ENCODE results near the gene HOXC11. TPM values are rescaled to one million over a fixed set of nuclear protein-coding genes. Genes with fewer than 3 reads are reported as not detected.

Gene HOXC11
- total and polyA plus RNA-seq, 2 of the 4 experiments (the other 2 are of a cell fraction), result not detected

DNA sequence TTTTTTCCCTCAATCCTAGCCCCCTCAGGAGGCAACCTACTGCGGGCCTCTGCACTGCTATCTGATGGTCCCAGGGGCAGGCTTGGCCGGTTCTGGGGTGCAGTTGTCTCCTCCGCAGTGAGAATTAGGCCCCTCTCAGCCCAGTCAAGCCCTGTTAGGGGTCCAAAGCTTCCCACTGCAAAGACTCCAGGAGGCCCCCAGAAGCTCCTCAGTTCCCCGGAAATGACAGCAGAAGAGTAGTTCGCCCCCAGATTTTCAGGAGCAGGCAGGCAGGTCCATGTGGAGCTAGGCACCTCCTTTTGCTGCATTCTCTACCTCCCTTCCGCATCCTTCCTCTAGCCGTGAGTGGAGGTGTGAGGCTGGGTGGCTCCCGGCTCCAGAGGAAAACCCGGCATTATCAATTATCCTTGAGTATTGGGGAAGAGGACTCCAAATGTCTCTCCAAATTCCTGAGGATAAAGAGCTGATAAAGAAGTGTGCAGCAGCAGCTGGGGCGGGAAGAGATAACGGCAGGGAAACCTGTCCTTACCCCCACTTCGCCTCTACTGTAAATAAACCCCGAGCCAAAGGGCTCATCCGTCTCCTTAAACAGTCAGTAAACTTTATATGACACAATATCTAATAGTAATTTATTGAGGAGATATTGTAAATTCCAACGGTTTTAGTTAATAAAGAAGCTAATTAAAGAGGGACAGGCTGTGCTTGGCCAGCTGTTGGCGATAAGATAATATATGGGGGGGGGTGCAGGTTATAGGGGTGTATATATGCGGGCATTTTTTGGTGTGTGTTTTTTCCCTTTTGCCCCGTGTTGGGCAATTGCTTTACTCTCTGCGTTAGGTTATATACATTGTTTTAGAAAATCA lies 18.9 kb upstream of the HOXC11 start:
- WGBS, 2 experiments (ENCODE audit: extremely low coverage in 2 of 2, insufficient read length in 1 of 2), result 0% methylated on average over 2 of the region's 19 CpGs; no CpG with 5 or more reads in 1 of the 2 experiments
- no peaks in the 10 kb centered on the region for H3K9me1 ChIP-seq (ENCODE audit: insufficient read depth, low read length)
- no peaks in the 10 kb centered on the region for H3K36me3 ChIP-seq (ENCODE audit: control insufficient read depth, insufficient read depth, low read length)
- ChIA-PET CTCF (interaction anchor here (0.7 to 1.0 kb wide), 3 partner anchors 9 to 211 kb away, joined by 3 read pairs; no protein-coding TSS in a partner anchor), POLR2A (ENCODE audit: unreplicated experiment) (no interaction called here)
- H4K20me1 ChIP-seq (ENCODE audit: insufficient read depth, low read length), result no peaks in the 10 kb centered on the region
- H3K4me2 ChIP-seq (ENCODE audit: low read depth, low read length), result no peak overlapping the region
- dilution Hi-C loops (cut with HindIII; ENCODE audit: low sequenced_read_pairs, unreplicated experiment), result no loop called here
- H4K8ac ChIP-seq (ENCODE audit: low read depth in 2 of 2, low read length in 2 of 2), result no peak overlapping the region
- H2BK120ac ChIP-seq (ENCODE audit: low read depth, low read length), result no peak overlapping the region
- H3K79me1 ChIP-seq (ENCODE audit: low read depth in 1 of 2, low read length in 2 of 2), result no peaks in the 10 kb centered on the region
- no peak overlapping the region for H3K18ac ChIP-seq (ENCODE audit: low read depth, low read length)
- no peak overlapping the region for H3K9ac ChIP-seq (ENCODE audit: low read depth, low read length)
- H2AK5ac ChIP-seq (ENCODE audit: low read depth, low read length), result no peak overlapping the region
- no peak overlapping the region for H2AFZ ChIP-seq (replicated peaks; ENCODE audit: low read length, poor library complexity)
- H3K56ac ChIP-seq (ENCODE audit: extremely low read depth, insufficient read depth, low read length), result no peak overlapping the region
- no peak overlapping the region for H3K23ac ChIP-seq (ENCODE audit: low read depth, low read length)
- H3K14ac ChIP-seq (replicated peaks; ENCODE audit: low read depth, low read length), result no peak overlapping the region
- no peak overlapping the region for H4K91ac ChIP-seq (ENCODE audit: insufficient read depth, low read depth, low read length)
- no peak overlapping the region for H3K27ac ChIP-seq (ENCODE audit: insufficient read depth, low read length)
- intact Hi-C loops (cut with micrococcal nuclease), result no loop called here
- no TSS peak for BruUV-seq (replicated peaks)
- H3K4me3 ChIP-seq (ENCODE audit: insufficient read depth, low read depth, low read length), result no peak overlapping the region
- H2BK15ac ChIP-seq (ENCODE audit: low read depth, low read length), result no peak overlapping the region
- in situ Hi-C loops (cut with MboI; ENCODE audit: low sequenced_read_pairs), result no loop called here
- H3K4me1 ChIP-seq (ENCODE audit: control insufficient read depth, insufficient read depth, low read length), result no peaks in the 10 kb centered on the region
- H3K9me3 ChIP-seq (ENCODE audit: control insufficient read depth, insufficient read depth, low read length), result peaks cover 4% of the 10 kb centered on the region; the same call in 1 of the 2 replicates
- no peak overlapping the region for H2BK20ac ChIP-seq (ENCODE audit: low read depth, low read length)
- no peak overlapping the region for H4K5ac ChIP-seq (ENCODE audit: low read depth, low read length)
- no peak for DNase-seq
- no peak overlapping the region for H3K4ac ChIP-seq (ENCODE audit: low read depth, low read length)
- ATAC-seq (ENCODE audit: low read depth), result no peak
- no peak overlapping the region for H2BK5ac ChIP-seq (ENCODE audit: low read depth, low read length, poor library complexity, severe bottlenecking)
- H3K27me3 ChIP-seq (ENCODE audit: control insufficient read depth, insufficient read depth, low read length), result peaks cover 96% of the 10 kb centered on the region
- H2AK9ac ChIP-seq (replicated peaks; ENCODE audit: low read depth, low read length, poor library complexity), result no peak overlapping the region
- TF ChIP-seq MXI1 (IDR thresholded peaks at IDR 0.05; ENCODE audit: borderline replicate concordance, low read depth, low read length), result no peak
- no peak for TF ChIP-seq RFX5 (IDR thresholded peaks at IDR 0.05; ENCODE audit: low read depth, low read length)
- TF ChIP-seq POLR2A (IDR thresholded peaks at IDR 0.05; ENCODE audit: low read depth, low read length), result no peak
- no peak for TF ChIP-seq NFE2L2 (IDR thresholded peaks at IDR 0.05; ENCODE audit: low read depth, low read length)
- no peak for TF ChIP-seq MAZ (IDR thresholded peaks at IDR 0.05; ENCODE audit: borderline replicate concordance, low read depth, low read length)
- TF ChIP-seq, protein P1, sequence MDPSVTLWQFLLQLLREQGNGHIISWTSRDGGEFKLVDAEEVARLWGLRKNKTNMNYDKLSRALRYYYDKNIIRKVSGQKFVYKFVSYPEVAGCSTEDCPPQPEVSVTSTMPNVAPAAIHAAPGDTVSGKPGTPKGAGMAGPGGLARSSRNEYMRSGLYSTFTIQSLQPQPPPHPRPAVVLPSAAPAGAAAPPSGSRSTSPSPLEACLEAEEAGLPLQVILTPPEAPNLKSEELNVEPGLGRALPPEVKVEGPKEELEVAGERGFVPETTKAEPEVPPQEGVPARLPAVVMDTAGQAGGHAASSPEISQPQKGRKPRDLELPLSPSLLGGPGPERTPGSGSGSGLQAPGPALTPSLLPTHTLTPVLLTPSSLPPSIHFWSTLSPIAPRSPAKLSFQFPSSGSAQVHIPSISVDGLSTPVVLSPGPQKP (IDR thresholded peaks at IDR 0.05; ENCODE audit: borderline replicate concordance, low read depth, low read length), result no peak
- TF ChIP-seq RAD21 (IDR thresholded peaks at IDR 0.05; ENCODE audit: low read length), result no peak
- TF ChIP-seq, protein P2, sequence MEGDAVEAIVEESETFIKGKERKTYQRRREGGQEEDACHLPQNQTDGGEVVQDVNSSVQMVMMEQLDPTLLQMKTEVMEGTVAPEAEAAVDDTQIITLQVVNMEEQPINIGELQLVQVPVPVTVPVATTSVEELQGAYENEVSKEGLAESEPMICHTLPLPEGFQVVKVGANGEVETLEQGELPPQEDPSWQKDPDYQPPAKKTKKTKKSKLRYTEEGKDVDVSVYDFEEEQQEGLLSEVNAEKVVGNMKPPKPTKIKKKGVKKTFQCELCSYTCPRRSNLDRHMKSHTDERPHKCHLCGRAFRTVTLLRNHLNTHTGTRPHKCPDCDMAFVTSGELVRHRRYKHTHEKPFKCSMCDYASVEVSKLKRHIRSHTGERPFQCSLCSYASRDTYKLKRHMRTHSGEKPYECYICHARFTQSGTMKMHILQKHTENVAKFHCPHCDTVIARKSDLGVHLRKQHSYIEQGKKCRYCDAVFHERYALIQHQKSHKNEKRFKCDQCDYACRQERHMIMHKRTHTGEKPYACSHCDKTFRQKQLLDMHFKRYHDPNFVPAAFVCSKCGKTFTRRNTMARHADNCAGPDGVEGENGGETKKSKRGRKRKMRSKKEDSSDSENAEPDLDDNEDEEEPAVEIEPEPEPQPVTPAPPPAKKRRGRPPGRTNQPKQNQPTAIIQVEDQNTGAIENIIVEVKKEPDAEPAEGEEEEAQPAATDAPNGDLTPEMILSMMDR (conservative IDR thresholded peaks at IDR 0.05; ENCODE audit: low read depth, low read length), result no peak
- no peak for TF ChIP-seq SMC3 (IDR thresholded peaks at IDR 0.05; ENCODE audit: low read depth, low read length)
- TF ChIP-seq, protein P3, sequence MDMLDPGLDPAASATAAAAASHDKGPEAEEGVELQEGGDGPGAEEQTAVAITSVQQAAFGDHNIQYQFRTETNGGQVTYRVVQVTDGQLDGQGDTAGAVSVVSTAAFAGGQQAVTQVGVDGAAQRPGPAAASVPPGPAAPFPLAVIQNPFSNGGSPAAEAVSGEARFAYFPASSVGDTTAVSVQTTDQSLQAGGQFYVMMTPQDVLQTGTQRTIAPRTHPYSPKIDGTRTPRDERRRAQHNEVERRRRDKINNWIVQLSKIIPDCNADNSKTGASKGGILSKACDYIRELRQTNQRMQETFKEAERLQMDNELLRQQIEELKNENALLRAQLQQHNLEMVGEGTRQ (IDR thresholded peaks at IDR 0.05; ENCODE audit: low read depth, low read length), result no peak
- no peak for TF ChIP-seq CHD1 (IDR thresholded peaks at IDR 0.05; ENCODE audit: low read depth, low read length)
- no peak for TF ChIP-seq BHLHE40 (IDR thresholded peaks at IDR 0.05; ENCODE audit: low read depth, low read length)
- no peak for TF ChIP-seq CEBPB (IDR thresholded peaks at IDR 0.05; ENCODE audit: low read depth, low read length)
- no peak for TF ChIP-seq RCOR1 (IDR thresholded peaks at IDR 0.05; ENCODE audit: insufficient replicate concordance, low read length)
- no peak for TF ChIP-seq FOS (IDR thresholded peaks at IDR 0.05; ENCODE audit: low read depth, low read length)
